K562 (cell line): ENCODE data around the gene KCP. TPM values are rescaled to one million over a fixed set of nuclear protein-coding genes. Genes with fewer than 3 reads are reported as not detected.

Experiments
- AFF1 ChIP-seq, 2 experiments: fragments of 450-650 bp; IDR thresholded peaks; 2 replicates each; pipeline ENCODE4 v1.6.1; 2018; ENCODE audit warnings: mild to moderate bottlenecking in 2 of 2, low read depth in 1 of 2; ENCODE audit not compliant: partially characterized antibody in 2 of 2
- CBFA2T2 ChIP-seq: fragments of 450-650 bp; conservative IDR thresholded peaks from 2 replicates; pipeline ENCODE4 v1.6.1; 2017; ENCODE audit warnings: mild to moderate bottlenecking
- CBX8 ChIP-seq: fragments of 200-600 bp; sonication (generic); IDR thresholded peaks from 2 replicates; pipeline ENCODE4 v1.6.1; 2012; ENCODE audit warnings: borderline replicate concordance, mixed run types, low read depth, mild to moderate bottlenecking, moderate library complexity, mixed read lengths, low read length, control low read depth, inconsistent platforms; ENCODE audit not compliant: poor library complexity, severe bottlenecking; ENCODE audit errors: extremely low read depth
- CEBPG ChIP-seq, 3 experiments: fragments of 200-800 bp in 1 of 3; sonication (Bioruptor generic) in 1 of 3; sonication (generic) in 1 of 3; formaldehyde crosslinking in 1 of 3; IDR thresholded peaks in 2 of 3; conservative IDR thresholded peaks in 1 of 3; 2 replicates each; pipeline versions ENCODE4 v1.6.1 to v1.8.0; 2016 to 2022; ENCODE audit warnings: missing compliant biosample characterization in 2 of 3, missing genetic modification characterization in 2 of 3, mild to moderate bottlenecking in 1 of 3, missing genetic modification reagents in 1 of 3
- GATA2 ChIP-seq: sonication (generic); formaldehyde crosslinking; IDR thresholded peaks from 2 replicates; pipeline ENCODE4 v1.4.0; 2020; ENCODE audit warnings: mild to moderate bottlenecking, missing genetic modification reagents
- HDAC3 ChIP-seq: fragments of 450-650 bp; IDR thresholded peaks from 2 replicates; pipeline ENCODE4 v1.6.1; 2018; ENCODE audit warnings: borderline replicate concordance, mild to moderate bottlenecking, moderate library complexity; ENCODE audit not compliant: partially characterized antibody
- KLF10 ChIP-seq: fragments of 250-450 bp; sonication (Bioruptor Pico); IDR thresholded peaks from 2 replicates; pipeline ENCODE4 v1.6.1; 2021; ENCODE audit warnings: matching md5 sums
- MAFF ChIP-seq: IDR thresholded peaks from 2 replicates; pipeline ENCODE4 v1.6.1; 2012; ENCODE audit warnings: low read length, improper control_type of control experiment
- NCOA2 ChIP-seq, 2 experiments: fragments of 450-650 bp; IDR thresholded peaks; 2 replicates each; pipeline ENCODE4 v1.6.1; 2018; ENCODE audit warnings: mild to moderate bottlenecking in 2 of 2, moderate library complexity in 1 of 2; ENCODE audit not compliant: partially characterized antibody in 2 of 2
- NONO ChIP-seq, 2 experiments: fragments of 200-400 bp in 1 of 2; fragments of 450-650 bp in 1 of 2; formaldehyde crosslinking in 1 of 2; IDR thresholded peaks; 2 replicates each; pipeline ENCODE4 v1.6.1; 2017; ENCODE audit warnings: low read depth in 2 of 2, mild to moderate bottlenecking in 2 of 2, moderate library complexity in 2 of 2, low read length in 1 of 2
- RHOXF2B ChIP-seq: fragments of 250-450 bp; sonication (Bioruptor Pico); conservative IDR thresholded peaks from 2 replicates; pipeline ENCODE4 v1.5.1; 2021
- STAG1 ChIP-seq: sonication (generic); formaldehyde crosslinking; IDR thresholded peaks from 2 replicates; pipeline ENCODE4 v1.5.0; 2020; ENCODE audit warnings: missing genetic modification reagents, borderline replicate concordance
- TAF1 ChIP-seq: IDR thresholded peaks from 2 replicates; pipeline ENCODE4 v1.6.1; 2011; ENCODE audit warnings: mild to moderate bottlenecking, low read length, moderate library complexity; ENCODE audit not compliant: insufficient read depth, control insufficient read depth, severe bottlenecking; ENCODE audit errors: extremely low read depth
- TCF15 ChIP-seq: fragments of 250-450 bp; sonication (Bioruptor Pico); IDR thresholded peaks from 2 replicates; pipeline ENCODE4 v1.8.0; 2022; ENCODE audit warnings: moderate library complexity, mild to moderate bottlenecking, inconsistent platforms
- TEAD1 ChIP-seq, 2 experiments: fragments of 450-650 bp in 1 of 2; sonication (generic) in 1 of 2; formaldehyde crosslinking; IDR thresholded peaks; 2 replicates each; pipeline versions ENCODE4 v1.4.0 to v1.8.0; 2020 to 2022; ENCODE audit warnings: mild to moderate bottlenecking in 2 of 2, missing genetic modification reagents in 1 of 2
- THRB ChIP-seq: fragments of 450-650 bp; formaldehyde crosslinking; conservative IDR thresholded peaks from 2 replicates; pipeline ENCODE4 v1.4.0; 2022; ENCODE audit warnings: mild to moderate bottlenecking, missing genetic modification characterization
- ZBTB8A ChIP-seq: fragments of 450-650 bp; IDR thresholded peaks from 2 replicates; pipeline ENCODE4 v1.6.1; 2018; ENCODE audit warnings: mild to moderate bottlenecking, moderate library complexity; ENCODE audit not compliant: partially characterized antibody
- ZNF175 ChIP-seq: fragments of 200-800 bp; sonication (Bioruptor generic); IDR thresholded peaks from 2 replicates; pipeline ENCODE4 v1.6.1; 2016; ENCODE audit warnings: low read depth, mild to moderate bottlenecking, missing genetic modification characterization, missing compliant biosample characterization
- ZNF764 ChIP-seq: fragments of 250-450 bp; sonication (Bioruptor Pico); IDR thresholded peaks from 2 replicates; pipeline ENCODE4 v1.4.0; 2020; ENCODE audit warnings: low read depth, mild to moderate bottlenecking, moderate library complexity
- polyA plus RNA-seq, 8 experiments: library from polyadenylated mRNA; depleted of rRNA in 4 of 8; stranded (reverse) in 5 of 8; unstranded in 3 of 8; fragments of >200 nt; fragmentation: Nextera tagmentation in 2 of 8; fragmentation: Illumina TruSeq in 1 of 8; extraction: Ambion mirVana in 2 of 8; extraction: Trizol in 1 of 8; gene quantifications; 2 replicates each; pipeline versions ENCODE4 v1.2.1 to v1.2.3, GENCODE V29; 2011 to 2014; ENCODE audit warnings: inconsistent platforms in 1 of 8, missing spikeins in 1 of 8
- total RNA-seq, 7 experiments: library from RNA; depleted of rRNA in 6 of 7; stranded (reverse); fragments of >200 nt in 6 of 7; fragmentation: Illumina TruSeq in 2 of 7; extraction: Trizol in 2 of 7; gene quantifications; 2 replicates each; pipeline versions ENCODE4 v1.2.1 to v1.2.3, GENCODE V29; 2011 to 2021; ENCODE audit warnings: low replicate concordance in 1 of 7

KCP gene
- total and polyA plus RNA-seq, 9 of the 15 experiments (the other 6 are each of a cell fraction or from before 2014, with no cell fraction given) = 0.06 to 0.17 (median 0.12) TPM; not detected in 3

- TF ChIP-seq NCOA2 (IDR thresholded peaks at IDR 0.05; ENCODE audit: partially characterized antibody in 2 of 2) (no peak), TCF15 (CRISPR knock-in tag) (no peak), ZNF764 (CRISPR knock-in tag) (no peak), CBX8 (no peak), NONO (IDR thresholded peaks at IDR 0.05; ENCODE audit: low read depth in 2 of 2, low read length in 1 of 2) (0 out of 4 replicates have a peak, but pooled peaks of 1 of the 2 experiments have one; percentile 24), ZNF175 (CRISPR knock-in tag) (peak; percentile 52; the same call in 1 of the 2 replicates), CBFA2T2 (peak; percentile 77), TEAD1 (CRISPR knock-in tag; IDR thresholded peaks at IDR 0.05) (peak in 1 of 2 experiments; percentile 49; a peak in 1 of 4 replicates), ZBTB8A (no peak), RHOXF2B (CRISPR knock-in tag) (0 out of 2 replicates have a peak, but pooled peaks have one; percentile 10), AFF1 (IDR thresholded peaks at IDR 0.05; ENCODE audit: low read depth in 1 of 2, partially characterized antibody in 2 of 2) (peak in 1 of 2 experiments; percentile 43), STAG1 (CRISPR knock-in tag) (no peak), MAFF (peak; percentile 61), HDAC3 (no peak), GATA2 (CRISPR knock-in tag) (peak; percentile 79; the same call in 1 of the 2 replicates), THRB (peak; percentile 48; the same call in 1 of the 2 replicates), CEBPG (CRISPR knock-in tag; IDR thresholded peaks at IDR 0.05) (no peak), CEBPG (tag; conservative IDR thresholded peaks at IDR 0.05 in 1 of 2, IDR thresholded peaks at IDR 0.05 in 1 of 2) (no peak), TAF1 (peak; percentile 51), KLF10 (CRISPR knock-in tag) (no peak)
Observed at GRCh38 chr7:128831994-128832879, 78.3 kb downstream of the KCP start (continued).
